RWPE2 (cell line): ENCODE data around the gene CCDC12.

Experiments
- ATAC-seq: fragments of 200-7000 bp; cut with Tn5 transposase; 3 replicates; pipeline ENCODE4 v1.9.1; 2021; ENCODE audit warnings: low read depth
- DNase-seq: peaks from one replicate; pipeline ENCODE4 v3.0.0-alpha.2; 2020; ENCODE audit warnings: low spot score
- H3K27ac ChIP-seq: fragments of 450-650 bp; 2 replicates; pipeline ENCODE4 v1.5.1; 2017; ENCODE audit warnings: mild to moderate bottlenecking; ENCODE audit not compliant: poor library complexity, severe bottlenecking
- H3K27me3 ChIP-seq: fragments of 250-450 bp; sonication (Bioruptor Pico); 2 replicates; pipeline ENCODE4 v1.5.1; 2021; ENCODE audit warnings: mild to moderate bottlenecking, moderate library complexity; ENCODE audit not compliant: insufficient read depth, poor library complexity, severe bottlenecking
- H3K36me3 ChIP-seq: fragments of 250-450 bp; sonication (Bioruptor Pico); 2 replicates; pipeline ENCODE4 v1.5.1; 2020; ENCODE audit warnings: low read depth, mild to moderate bottlenecking, moderate library complexity
- H3K4me1 ChIP-seq: fragments of 250-450 bp; sonication (Bioruptor Pico); 2 replicates; pipeline ENCODE4 v1.5.1; 2021; ENCODE audit warnings: mild to moderate bottlenecking, moderate library complexity; ENCODE audit not compliant: insufficient read depth, poor library complexity, severe bottlenecking
- H3K4me3 ChIP-seq: fragments of 250-450 bp; sonication (Bioruptor Pico); 2 replicates; pipeline ENCODE4 v1.5.1; 2021; ENCODE audit warnings: mild to moderate bottlenecking, moderate library complexity; ENCODE audit not compliant: severe bottlenecking
- H3K9me3 ChIP-seq: fragments of 250-450 bp; sonication (Bioruptor Pico); 2 replicates; pipeline ENCODE4 v1.5.1; 2021; ENCODE audit warnings: mild to moderate bottlenecking, moderate library complexity; ENCODE audit not compliant: severe bottlenecking
- TF ChIP-seq, protein P1 (sequence below): fragments of 450-650 bp; IDR thresholded peaks from one replicate; pipeline ENCODE4 v1.5.1; 2017; ENCODE audit warnings: mild to moderate bottlenecking, moderate library complexity; ENCODE audit not compliant: poor library complexity, severe bottlenecking

Gene CCDC12

DNA sequence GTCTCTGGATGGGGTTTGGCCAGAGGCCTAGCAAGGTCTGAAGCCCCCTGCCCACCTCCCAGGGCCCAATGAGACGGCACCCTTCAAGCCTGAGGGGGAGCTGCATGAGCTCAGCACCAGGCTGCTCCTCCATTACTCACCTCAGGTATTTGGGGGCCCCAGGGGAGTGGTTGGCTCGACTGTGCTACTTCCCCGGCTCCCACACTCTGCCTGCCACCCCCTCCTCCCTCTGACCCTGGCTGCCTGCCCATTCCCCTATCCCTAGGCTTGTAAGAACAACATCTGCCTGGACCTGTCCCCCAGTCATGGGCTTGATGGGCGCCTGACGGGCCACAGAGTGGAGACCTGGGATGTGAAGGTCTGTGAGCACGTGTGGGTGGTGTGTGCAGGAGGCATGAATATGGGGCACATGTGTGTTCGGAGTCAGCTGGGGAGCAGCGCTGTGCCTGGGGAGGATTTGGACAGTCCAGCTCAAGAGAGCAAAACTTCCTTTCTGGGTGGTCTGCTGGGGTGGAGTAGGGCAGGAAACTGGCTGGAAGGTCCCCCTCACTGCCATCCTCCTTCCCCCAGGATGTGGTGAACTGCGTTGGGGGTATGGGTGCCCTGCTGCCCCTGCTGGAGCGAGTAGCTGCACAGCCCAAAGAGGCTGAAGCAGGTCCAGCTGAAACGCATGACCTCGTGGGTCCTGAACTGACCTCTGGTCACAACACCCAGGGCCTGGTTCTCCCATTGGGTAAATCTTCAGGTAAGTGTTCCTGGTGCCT, 20.3 kb upstream of the CCDC12 start:
- peaks cover 51% of the 10 kb centered on the region for H3K36me3 ChIP-seq
- H3K27ac ChIP-seq = no peak overlapping the region
- peak; percentile 65 for DNase-seq
- no peak overlapping the region for H3K4me3 ChIP-seq
- H3K9me3 ChIP-seq = no peaks in the 10 kb centered on the region
- no peaks in the 10 kb centered on the region for H3K27me3 ChIP-seq
- TF ChIP-seq, protein P1, sequence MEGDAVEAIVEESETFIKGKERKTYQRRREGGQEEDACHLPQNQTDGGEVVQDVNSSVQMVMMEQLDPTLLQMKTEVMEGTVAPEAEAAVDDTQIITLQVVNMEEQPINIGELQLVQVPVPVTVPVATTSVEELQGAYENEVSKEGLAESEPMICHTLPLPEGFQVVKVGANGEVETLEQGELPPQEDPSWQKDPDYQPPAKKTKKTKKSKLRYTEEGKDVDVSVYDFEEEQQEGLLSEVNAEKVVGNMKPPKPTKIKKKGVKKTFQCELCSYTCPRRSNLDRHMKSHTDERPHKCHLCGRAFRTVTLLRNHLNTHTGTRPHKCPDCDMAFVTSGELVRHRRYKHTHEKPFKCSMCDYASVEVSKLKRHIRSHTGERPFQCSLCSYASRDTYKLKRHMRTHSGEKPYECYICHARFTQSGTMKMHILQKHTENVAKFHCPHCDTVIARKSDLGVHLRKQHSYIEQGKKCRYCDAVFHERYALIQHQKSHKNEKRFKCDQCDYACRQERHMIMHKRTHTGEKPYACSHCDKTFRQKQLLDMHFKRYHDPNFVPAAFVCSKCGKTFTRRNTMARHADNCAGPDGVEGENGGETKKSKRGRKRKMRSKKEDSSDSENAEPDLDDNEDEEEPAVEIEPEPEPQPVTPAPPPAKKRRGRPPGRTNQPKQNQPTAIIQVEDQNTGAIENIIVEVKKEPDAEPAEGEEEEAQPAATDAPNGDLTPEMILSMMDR = no peak
- peak; percentile 11; the same call in 1 of the 3 replicates for ATAC-seq
- H3K4me1 ChIP-seq = peaks cover 7% of the 10 kb centered on the region

DNA sequence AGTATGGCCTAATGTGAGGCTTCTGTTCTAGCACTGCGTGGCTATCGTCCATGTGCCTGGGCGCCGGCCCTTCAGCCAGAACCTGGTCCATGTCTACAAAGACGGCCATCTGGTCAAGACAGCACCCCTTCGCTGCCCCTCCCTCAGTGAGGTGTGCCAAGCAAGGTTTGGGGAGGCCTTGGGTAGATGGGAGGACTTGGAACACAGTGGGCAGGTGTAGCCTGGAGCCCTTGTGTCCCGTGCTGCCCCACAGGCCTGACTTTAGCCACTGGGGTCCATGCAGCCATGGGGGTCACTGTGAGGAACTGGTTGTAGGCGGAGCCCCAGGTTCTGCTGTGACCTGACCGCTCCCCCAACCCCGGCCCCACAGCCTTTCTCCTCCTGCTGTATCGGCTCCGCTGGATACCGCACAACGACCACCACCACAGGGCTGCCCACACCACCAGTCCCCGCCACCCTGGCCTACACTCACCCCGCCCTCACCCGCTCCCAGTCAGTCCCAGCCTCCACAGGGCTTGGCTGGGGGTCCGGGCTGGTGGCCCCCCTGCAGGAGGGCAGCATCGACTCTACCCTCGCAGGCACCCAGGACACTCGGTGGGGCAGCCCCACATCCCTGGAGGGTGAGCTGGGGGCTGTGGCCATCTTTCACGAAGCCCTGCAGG, 19.5 kb upstream of the CCDC12 start:
- DNase-seq (peak; percentile 64), ATAC-seq (no peak)
- Histone ChIP-seq H3K4me3 (no peak overlapping the region), H3K27ac (no peak overlapping the region), H3K4me1 (peaks cover 7% of the 10 kb centered on the region), H3K9me3 (no peaks in the 10 kb centered on the region), H3K36me3 (peaks cover 48% of the 10 kb centered on the region), H3K27me3 (no peaks in the 10 kb centered on the region)
- TF ChIP-seq, protein P1 = no peak

DNA sequence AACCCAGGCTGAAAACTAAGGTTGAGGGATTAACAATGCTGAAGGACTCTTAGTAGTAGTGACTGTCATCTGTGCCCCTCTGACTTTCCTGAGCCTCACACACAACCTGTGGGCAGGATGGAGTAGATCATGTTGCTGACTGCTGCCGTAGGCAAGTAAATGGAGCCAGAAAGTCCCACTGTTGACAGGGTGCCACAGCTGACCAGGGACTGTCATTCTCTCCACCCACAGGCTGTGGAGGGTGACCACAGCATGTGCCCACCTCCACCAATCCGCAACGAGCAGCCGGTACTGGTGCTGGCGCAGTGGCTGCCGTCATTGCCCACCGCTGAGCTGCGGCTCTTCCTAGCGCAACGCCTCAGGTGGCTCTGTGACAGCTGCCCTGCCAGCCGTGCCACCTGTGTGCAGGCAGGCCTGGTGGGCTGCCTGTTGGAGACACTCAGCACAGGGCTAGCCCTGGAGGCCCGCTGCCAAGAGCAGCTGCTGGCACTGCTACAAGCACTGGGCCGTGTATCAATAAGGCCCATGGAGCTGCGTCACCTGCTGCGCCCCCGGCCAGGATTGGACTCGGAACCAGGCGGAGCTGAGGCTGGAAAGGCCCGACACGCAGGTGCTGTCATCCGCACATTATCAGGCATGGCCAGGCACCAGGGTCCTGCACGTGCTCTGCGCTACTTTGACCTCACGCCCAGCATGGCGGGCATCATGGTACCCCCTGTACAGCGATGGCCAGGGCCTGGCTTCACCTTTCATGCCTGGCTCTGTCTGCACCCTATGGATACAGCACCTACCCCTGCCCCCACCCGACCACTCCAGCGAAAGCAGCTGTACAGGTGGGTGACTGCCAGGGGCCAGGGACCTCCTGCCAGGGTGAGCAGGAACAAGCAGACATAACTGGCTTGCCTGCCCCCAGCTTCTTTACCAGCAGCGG, 18.5 kb upstream of the CCDC12 start:
- TF ChIP-seq, protein P1 = no peak
- Histone ChIP-seq H3K27ac (no peak overlapping the region), H3K9me3 (no peaks in the 10 kb centered on the region), H3K4me1 (peaks cover 7% of the 10 kb centered on the region), H3K36me3 (peaks cover 40% of the 10 kb centered on the region), H3K4me3 (no peak overlapping the region), H3K27me3 (no peaks in the 10 kb centered on the region)
- ATAC-seq (no peak), DNase-seq (peak; percentile 66)

DNA sequence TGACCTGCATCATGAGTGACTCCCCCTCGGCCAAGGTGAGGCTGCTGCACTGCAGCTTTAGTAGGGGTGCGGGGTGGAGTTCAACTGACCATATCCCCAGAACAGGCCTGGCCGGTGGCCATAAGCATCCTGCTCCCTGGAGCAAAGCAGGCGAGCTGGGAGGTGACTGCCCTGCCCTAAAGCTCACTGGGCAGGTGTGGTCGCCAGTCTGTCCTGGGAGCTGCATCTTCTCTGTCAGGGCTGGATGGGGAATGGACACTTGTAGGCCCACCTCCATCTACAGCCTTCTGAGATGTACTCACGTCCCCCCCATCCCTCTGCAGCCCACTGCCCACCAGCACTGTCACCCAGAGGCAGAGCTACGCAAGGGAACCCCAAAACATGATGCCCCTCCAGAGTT, 17.4 kb upstream of the CCDC12 start:
- H3K27me3 ChIP-seq = no peaks in the 10 kb centered on the region
- H3K27ac ChIP-seq = no peak overlapping the region
- DNase-seq (no peak), ATAC-seq (no peak)
- TF ChIP-seq, protein P1 = no peak
- no peak overlapping the region for H3K4me3 ChIP-seq
- peaks cover 34% of the 10 kb centered on the region for H3K36me3 ChIP-seq
- peaks cover 7% of the 10 kb centered on the region for H3K4me1 ChIP-seq
- no peaks in the 10 kb centered on the region for H3K9me3 ChIP-seq
